ENCODE results near the gene CORO1A.
A peak's percentile ranks its signal among the peaks of the same experiment; 100 is the strongest.

Gene CORO1A

DNA sequence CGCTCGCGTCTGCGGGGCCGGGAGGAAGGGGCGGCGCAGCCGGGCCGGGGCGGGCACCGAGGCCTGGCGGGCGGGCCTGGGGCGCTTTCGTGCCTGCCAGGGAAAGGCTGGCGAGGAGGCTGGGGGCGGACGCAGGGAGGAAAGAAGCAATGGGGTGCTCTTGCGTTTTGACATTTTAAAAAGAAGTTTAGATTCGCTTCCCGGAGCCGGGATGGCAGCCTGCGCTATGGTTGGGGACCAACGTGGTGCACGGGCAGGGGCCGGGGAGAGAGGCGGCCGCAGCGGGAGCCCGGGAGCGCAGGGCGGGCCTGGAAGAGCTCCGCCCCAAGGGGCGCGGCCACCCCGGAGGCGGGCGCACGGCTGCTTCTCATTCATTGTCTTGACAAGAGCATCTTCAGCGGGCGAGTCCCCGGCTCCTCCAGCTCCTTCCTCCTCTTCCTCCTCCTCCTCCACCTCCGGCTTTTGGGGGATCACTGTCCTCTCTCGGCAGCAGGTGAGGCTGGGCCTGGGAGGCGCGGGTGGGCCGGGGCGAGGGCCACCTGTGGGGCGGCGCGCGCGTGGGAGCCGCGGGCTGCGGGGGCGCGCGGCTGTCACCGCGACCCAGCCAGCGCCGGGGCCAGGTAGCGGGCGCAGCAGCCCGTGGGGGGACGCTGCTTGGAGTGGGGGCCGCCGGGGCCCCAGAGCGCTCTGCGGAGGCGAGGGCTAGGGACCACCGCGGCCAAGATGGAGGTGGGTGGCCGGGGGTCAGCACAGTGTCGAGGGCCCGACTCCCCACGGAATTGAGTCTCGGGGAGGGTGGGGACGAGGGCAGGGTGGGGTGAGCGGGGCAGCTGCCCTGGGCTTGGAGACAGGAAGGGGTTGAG lies at the start of gene CORO1A:
Gene CORO1A (plus strand): TSS at position 370 of the 863 bp plus-strand sequence. CDS start 1,608 bp downstream, outside the sequence.
- TF ChIP-seq, protein P1, sequence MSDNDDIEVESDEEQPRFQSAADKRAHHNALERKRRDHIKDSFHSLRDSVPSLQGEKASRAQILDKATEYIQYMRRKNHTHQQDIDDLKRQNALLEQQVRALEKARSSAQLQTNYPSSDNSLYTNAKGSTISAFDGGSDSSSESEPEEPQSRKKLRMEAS (IDR thresholded peaks at IDR 0.05; ENCODE audit: low read depth, low read length) = peak; percentile 9; the same call in 1 of the 2 replicates
- TF ChIP-seq POLR2A (IDR thresholded peaks at IDR 0.05; ENCODE audit: extremely low read depth, insufficient read length) (peak; percentile 72), MYC (IDR thresholded peaks at IDR 0.05; ENCODE audit: low read depth, low read length) (no peak; the same call in 1 of the 2 replicates)
- TF ChIP-seq, protein P2, sequence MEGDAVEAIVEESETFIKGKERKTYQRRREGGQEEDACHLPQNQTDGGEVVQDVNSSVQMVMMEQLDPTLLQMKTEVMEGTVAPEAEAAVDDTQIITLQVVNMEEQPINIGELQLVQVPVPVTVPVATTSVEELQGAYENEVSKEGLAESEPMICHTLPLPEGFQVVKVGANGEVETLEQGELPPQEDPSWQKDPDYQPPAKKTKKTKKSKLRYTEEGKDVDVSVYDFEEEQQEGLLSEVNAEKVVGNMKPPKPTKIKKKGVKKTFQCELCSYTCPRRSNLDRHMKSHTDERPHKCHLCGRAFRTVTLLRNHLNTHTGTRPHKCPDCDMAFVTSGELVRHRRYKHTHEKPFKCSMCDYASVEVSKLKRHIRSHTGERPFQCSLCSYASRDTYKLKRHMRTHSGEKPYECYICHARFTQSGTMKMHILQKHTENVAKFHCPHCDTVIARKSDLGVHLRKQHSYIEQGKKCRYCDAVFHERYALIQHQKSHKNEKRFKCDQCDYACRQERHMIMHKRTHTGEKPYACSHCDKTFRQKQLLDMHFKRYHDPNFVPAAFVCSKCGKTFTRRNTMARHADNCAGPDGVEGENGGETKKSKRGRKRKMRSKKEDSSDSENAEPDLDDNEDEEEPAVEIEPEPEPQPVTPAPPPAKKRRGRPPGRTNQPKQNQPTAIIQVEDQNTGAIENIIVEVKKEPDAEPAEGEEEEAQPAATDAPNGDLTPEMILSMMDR (IDR thresholded peaks at IDR 0.05; ENCODE audit: low read depth, low read length) = no peak
- H3K4me3 ChIP-seq (ENCODE audit: low read depth, low read length) = peak within 1 kb of the TSS; percentile 90
- peak; percentile 94 for DNase-seq (ENCODE audit: low read depth)

DNA sequence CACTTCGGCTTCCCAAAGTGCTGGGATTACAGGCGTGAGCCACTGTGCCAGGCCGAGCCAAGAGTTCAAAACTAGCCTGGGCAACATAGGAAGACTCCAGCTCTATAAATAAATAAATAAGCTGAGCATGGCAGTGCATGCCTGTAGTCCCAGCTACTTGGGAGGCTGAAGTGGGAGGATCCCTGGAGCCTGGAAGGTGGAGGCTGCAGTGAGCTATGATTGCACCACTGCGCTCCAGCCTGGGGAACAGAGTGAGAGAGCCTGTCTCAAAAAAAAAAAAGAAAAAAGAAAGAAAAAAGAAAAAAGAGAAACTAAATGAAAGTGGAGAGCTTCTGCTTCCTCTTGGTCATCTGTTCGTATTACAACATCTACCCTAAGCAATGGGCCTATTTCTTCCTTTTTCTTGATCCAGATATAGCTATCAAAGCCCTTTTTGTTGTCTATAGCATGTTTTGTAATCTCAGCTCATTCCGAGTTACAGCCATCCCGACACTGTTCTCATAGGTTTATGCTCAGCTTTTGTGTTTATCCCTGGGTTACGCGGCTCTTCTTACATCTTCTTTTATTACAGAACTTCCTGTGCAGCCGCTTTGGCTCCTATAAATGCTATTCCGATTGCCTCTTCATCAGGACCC lies 46.3 kb upstream of the CORO1A start:
- TF ChIP-seq MYC (IDR thresholded peaks at IDR 0.05; ENCODE audit: low read depth, low read length) = no peak
- TF ChIP-seq, protein P2 (IDR thresholded peaks at IDR 0.05; ENCODE audit: low read depth, low read length) = no peak
- no peak for TF ChIP-seq POLR2A (IDR thresholded peaks at IDR 0.05; ENCODE audit: extremely low read depth, insufficient read length)
- H3K4me3 ChIP-seq (ENCODE audit: low read depth, low read length) = no peak overlapping the region
- peak; percentile 45 for DNase-seq (ENCODE audit: low read depth)

DNA sequence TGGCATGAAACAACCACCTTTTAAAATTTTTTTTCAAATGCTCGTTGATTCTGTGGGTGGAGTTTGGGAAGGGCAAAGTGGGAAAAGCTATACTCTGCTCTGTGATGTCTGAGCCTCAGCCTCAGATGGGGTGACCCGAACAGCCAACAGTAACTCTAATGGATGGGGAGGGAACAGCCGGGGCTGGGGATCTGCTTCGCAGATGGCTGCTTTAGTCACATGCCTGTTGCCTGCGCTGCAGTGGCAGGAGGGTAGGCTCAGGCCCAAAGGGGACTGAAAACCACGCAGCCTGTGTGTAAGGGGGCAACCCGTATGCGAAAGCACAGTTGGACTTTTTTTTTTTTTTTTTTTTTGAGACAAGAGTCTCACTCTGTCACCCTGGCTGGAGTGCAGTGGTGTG lies 45.5 kb upstream of the CORO1A start:
- no peak for TF ChIP-seq POLR2A (IDR thresholded peaks at IDR 0.05; ENCODE audit: extremely low read depth, insufficient read length)
- no peak for TF ChIP-seq MYC (IDR thresholded peaks at IDR 0.05; ENCODE audit: low read depth, low read length)
- TF ChIP-seq, protein P1 (IDR thresholded peaks at IDR 0.05; ENCODE audit: low read depth, low read length) = no peak
- TF ChIP-seq, protein P2 (IDR thresholded peaks at IDR 0.05; ENCODE audit: low read depth, low read length) = no peak
- H3K4me3 ChIP-seq (ENCODE audit: low read depth, low read length) = no peak overlapping the region
- no peak for DNase-seq (ENCODE audit: low read depth)

DNA sequence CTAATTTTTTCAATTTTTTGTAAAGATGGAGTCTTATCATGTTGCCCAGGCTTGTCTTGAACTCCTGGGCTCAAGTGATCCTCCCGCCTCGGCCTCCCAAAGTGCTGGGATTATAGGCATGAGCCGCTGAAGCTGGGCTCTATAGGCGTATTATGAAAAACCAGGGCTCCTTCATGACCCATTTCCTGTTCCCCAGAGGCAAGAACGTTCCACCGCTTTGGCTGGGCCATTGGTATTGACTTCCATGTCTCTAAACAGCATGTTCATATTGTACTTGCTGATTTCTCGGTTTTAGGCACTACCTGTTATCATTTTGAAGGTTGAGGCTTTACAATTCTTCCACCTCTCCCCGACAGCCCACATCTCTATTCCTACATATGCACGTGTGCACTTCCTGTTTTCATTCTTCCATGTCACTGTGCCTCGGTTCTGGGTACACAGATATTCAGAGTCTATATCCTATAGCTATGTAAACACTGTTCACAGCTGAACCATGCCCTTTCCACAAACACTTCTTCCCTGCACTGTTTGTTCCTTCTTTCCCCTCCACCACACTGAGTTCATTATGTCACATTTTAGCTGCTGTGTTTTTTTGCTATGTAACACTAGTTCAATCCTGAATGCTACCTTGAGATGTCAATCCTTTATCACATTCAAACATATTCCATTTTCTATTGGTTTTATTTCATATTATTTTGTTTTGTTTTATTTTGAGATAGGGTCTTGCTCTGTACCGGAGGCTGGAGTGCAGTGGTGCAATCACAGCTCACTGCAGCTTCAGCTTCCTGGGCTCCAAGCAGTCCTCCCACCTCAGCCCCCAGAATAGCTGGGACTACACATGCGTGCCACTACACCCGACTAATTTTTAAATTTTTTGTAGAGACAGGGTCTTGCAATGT lies 43.6 kb upstream of the CORO1A start:
- no peak overlapping the region for H3K4me3 ChIP-seq (ENCODE audit: low read depth, low read length)
- DNase-seq (ENCODE audit: low read depth) = peak; percentile 38
- TF ChIP-seq, protein P1 (IDR thresholded peaks at IDR 0.05; ENCODE audit: low read depth, low read length) = 0 out of 2 replicates have a peak, but pooled peaks have one; percentile 56
- TF ChIP-seq, protein P2 (IDR thresholded peaks at IDR 0.05; ENCODE audit: low read depth, low read length) = no peak

DNA sequence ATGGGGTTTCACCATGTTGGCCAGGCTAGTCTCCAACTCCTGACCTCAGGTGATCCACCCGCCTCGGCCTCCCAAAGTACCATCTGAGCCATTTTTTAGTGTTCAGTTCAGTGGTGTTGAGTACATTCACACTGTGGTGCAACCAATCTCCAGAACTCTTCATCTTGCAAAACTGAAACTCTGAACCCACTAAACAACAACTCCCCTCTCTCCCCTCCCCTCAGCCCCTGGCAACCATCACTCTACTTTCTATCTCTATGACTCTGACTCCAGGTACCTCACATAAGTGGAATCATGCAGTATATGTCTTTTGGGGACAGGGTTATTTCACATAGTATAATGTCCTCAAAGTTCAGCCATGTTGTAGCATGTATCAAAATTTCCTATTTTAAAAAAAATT lies 41.7 kb upstream of the CORO1A start:
- H3K4me3 ChIP-seq (ENCODE audit: low read depth, low read length) = no peak overlapping the region
- TF ChIP-seq, protein P1 (IDR thresholded peaks at IDR 0.05; ENCODE audit: low read depth, low read length) = no peak
- DNase-seq (ENCODE audit: low read depth) = no peak

Data from NB4 (cell line).